Measurements from ENCODE around the gene SSR1. TPM values are rescaled to one million over a fixed set of nuclear protein-coding genes. Genes with fewer than 3 reads are reported as not detected.
A peak's percentile ranks its signal among the peaks of the same experiment; 100 is the strongest.
"Not testable (repeated sequence)": the region's sequence is repeated elsewhere in the genome, so short reads cannot be mapped to it uniquely, and the experiment has no call there.

The SSR1 gene
- total and polyA plus RNA-seq, 9 donors, result 62.7 to 110 (median 75.5) TPM

DNA sequence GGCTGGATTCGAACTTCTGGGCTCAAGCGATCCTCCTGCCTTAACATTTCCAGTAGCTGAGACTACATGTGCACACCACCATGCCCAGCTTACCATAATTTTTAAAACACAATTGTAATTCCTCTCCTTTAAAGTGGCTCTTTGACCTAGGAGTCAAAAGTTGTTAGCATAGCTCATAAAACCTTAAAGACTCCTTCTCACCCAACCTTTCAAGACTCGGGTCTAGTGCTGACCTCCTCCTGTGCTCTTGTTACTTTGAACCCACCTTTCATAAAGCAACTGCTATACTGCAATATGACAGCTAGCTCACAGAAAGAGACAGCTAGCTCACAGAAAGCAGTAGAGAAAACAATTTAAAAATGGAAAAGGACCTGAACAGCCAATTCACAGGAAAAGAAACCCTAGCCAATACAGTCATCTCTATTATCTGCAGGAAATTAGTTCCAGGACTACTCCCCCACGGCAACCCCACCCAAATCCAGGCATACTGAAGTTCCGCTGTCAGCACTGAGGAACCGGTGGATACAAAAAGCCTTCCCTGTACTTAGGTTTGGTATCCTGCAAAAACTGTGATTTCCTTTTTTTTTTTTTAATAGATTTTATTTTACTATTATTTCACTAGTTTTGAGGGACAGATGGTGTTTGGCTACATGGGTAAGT, 20.3 kb downstream of the SSR1 start:
- H3K27me3 ChIP-seq (ENCODE audit: control insufficient read depth, insufficient read depth, low read length), result no peaks in the 10 kb centered on the region
- H3K36me3 ChIP-seq (ENCODE audit: control insufficient read depth, insufficient read depth, low read length), result peaks cover 29% of the 10 kb centered on the region
- no peak for DNase-seq
- no peaks in the 10 kb centered on the region for H3K9me3 ChIP-seq (replicated peaks; ENCODE audit: control insufficient read depth, low read depth, low read length)
- no peaks in the 10 kb centered on the region for H3K4me1 ChIP-seq (ENCODE audit: control insufficient read depth, insufficient read depth, low read length)
- WGBS (ENCODE audit: insufficient coverage), result 100% methylated on average over 2 of the region's 6 CpGs
- H3K27ac ChIP-seq (ENCODE audit: low read length), result no peak overlapping the region
- no peak overlapping the region for H3K4me3 ChIP-seq (ENCODE audit: low read length)

GRCh38 chr6:7290079-7290478, 22.9 kb downstream of the SSR1 start:
- H3K36me3 ChIP-seq (ENCODE audit: control insufficient read depth, insufficient read depth, low read length), result peaks cover 27% of the 10 kb centered on the region
- no CpG with 5 or more reads among the region's 1 CpG for WGBS (ENCODE audit: insufficient coverage)

DNA sequence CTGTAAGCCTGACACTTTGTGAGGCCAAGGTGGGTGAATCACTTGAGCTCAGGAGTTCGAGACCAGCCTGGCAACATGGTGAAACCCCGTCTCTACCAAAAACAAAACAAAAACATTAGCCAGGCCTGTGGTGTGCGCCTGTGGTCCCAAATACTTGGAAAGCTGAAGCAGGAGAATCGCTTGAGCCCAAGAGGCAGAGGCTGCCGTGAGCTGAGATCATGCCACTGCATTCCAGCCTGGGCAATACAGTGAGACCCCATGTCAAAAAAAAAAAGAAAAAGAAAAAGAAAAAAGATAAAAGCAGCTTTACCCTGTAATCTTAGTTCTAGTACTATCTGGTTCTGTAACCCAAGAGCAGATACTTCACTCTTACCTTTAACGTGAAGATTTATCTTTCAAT, 27.6 kb downstream of the SSR1 start:
- no peaks in the 10 kb centered on the region for H3K27me3 ChIP-seq (ENCODE audit: control insufficient read depth, insufficient read depth, low read length)
- H3K9me3 ChIP-seq (replicated peaks; ENCODE audit: control insufficient read depth, low read depth, low read length), result no peaks in the 10 kb centered on the region
- DNase-seq, result no peak
- no peak overlapping the region for H3K4me3 ChIP-seq (ENCODE audit: low read length)
- no peak overlapping the region for H3K27ac ChIP-seq (ENCODE audit: low read length)
- 100% methylated on average over 2 of the region's 6 CpGs for WGBS (ENCODE audit: insufficient coverage)
- peaks cover 17% of the 10 kb centered on the region for H3K36me3 ChIP-seq (ENCODE audit: control insufficient read depth, insufficient read depth, low read length)
- H3K4me1 ChIP-seq (ENCODE audit: control insufficient read depth, insufficient read depth, low read length), result no peaks in the 10 kb centered on the region

More at GRCh38 chr6:7290079-7290478, 22.9 kb downstream of the SSR1 start:
- Histone ChIP-seq H3K27ac (ENCODE audit: low read length) (no peak overlapping the region), H3K4me1 (ENCODE audit: control insufficient read depth, insufficient read depth, low read length) (no peaks in the 10 kb centered on the region), H3K27me3 (ENCODE audit: control insufficient read depth, insufficient read depth, low read length) (no peaks in the 10 kb centered on the region), H3K4me3 (ENCODE audit: low read length) (no peak overlapping the region), H3K9me3 (replicated peaks; ENCODE audit: control insufficient read depth, low read depth, low read length) (no peaks in the 10 kb centered on the region)
- DNase-seq, result no peak

- Histone ChIP-seq H3K27me3 (ENCODE audit: control insufficient read depth, insufficient read depth, low read length) (no peaks in the 10 kb centered on the region), H3K36me3 (ENCODE audit: control insufficient read depth, insufficient read depth, low read length) (peaks cover 14% of the 10 kb centered on the region), H3K4me3 (ENCODE audit: low read length) (no peak overlapping the region), H3K4me1 (ENCODE audit: control insufficient read depth, insufficient read depth, low read length) (no peaks in the 10 kb centered on the region), H3K9me3 (replicated peaks; ENCODE audit: control insufficient read depth, low read depth, low read length) (no peaks in the 10 kb centered on the region), H3K27ac (ENCODE audit: low read length) (no peak overlapping the region)
- no peak for DNase-seq
- WGBS (ENCODE audit: insufficient coverage), result no CpG with 5 or more reads among the region's 2 CpGs
Measured at GRCh38 chr6:7283676-7284075, 29.3 kb downstream of the SSR1 start.

DNA sequence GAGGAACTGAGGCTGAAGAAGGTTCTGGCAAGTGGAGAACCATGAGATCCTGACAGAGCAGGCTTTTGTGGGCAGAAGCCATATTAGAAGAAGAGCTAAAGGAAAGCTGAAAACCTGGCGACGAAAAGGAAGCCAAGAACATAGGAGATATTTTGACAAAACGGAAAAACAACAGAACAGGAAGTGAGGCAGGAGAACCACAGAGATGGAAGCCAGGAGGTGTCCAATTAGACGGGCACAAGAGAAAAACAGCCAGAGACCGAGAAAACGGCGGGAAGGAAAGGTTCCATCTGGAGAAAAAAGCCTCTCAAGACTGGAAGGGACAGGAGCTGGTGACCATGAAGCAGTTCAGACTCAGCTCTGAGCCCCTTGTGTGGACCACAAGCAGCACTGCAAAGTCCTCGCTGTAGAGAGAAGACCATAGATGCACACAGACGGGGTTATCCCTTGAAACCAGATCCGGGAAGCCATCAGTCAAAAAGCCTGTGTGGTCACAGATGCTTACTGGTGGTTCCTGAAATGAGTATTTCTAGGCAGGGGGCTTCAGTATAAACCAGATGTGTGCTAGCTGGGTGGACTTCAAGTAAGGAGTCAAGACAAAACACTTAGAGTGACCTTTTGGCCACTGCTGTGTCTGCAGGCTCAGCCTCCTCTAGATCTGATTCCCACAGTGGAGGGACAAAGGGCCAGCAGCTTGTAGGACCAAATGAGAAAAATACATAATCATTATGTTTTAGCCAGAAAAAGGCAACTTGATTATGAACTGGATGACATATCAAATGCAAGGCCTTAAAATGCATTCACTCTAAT, 30.7 kb downstream of the SSR1 start:
- WGBS (ENCODE audit: insufficient coverage), result 83% methylated on average over 10 of the region's 10 CpGs
- Histone ChIP-seq H3K9me3 (replicated peaks; ENCODE audit: control insufficient read depth, low read depth, low read length) (no peaks in the 10 kb centered on the region), H3K27me3 (ENCODE audit: control insufficient read depth, insufficient read depth, low read length) (no peaks in the 10 kb centered on the region), H3K4me1 (ENCODE audit: control insufficient read depth, insufficient read depth, low read length) (no peaks in the 10 kb centered on the region), H3K4me3 (ENCODE audit: low read length) (no peak overlapping the region), H3K36me3 (ENCODE audit: control insufficient read depth, insufficient read depth, low read length) (peaks cover 14% of the 10 kb centered on the region), H3K27ac (ENCODE audit: low read length) (no peak overlapping the region)
- DNase-seq, result no peak

DNA sequence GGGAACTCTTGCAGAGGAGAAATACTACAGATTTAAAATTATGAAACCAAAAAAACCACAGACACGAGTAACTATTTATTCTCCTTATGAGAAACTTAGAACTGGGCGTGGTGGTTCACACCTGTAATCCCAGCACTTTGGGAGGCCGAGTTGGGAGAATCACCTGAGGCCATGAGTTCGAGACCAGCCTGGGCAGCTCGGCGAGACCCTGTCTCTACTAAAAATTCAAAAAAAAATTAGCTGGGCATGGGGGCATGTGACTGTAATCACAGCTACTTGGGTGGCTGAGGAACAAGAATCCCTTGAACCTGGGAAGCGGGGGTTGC, 36.8 kb downstream of the SSR1 start:
- Histone ChIP-seq H3K4me1 (ENCODE audit: control insufficient read depth, insufficient read depth, low read length) (peaks cover 2% of the 10 kb centered on the region), H3K4me3 (ENCODE audit: low read length) (no peak overlapping the region), H3K36me3 (ENCODE audit: control insufficient read depth, insufficient read depth, low read length) (no peaks in the 10 kb centered on the region), H3K9me3 (replicated peaks; ENCODE audit: control insufficient read depth, low read depth, low read length) (no peaks in the 10 kb centered on the region), H3K27me3 (ENCODE audit: control insufficient read depth, insufficient read depth, low read length) (no peaks in the 10 kb centered on the region), H3K27ac (ENCODE audit: low read length) (no peak overlapping the region)
- DNase-seq, result no peak
- 70% methylated on average over 6 of the region's 7 CpGs for WGBS (ENCODE audit: insufficient coverage)

DNA sequence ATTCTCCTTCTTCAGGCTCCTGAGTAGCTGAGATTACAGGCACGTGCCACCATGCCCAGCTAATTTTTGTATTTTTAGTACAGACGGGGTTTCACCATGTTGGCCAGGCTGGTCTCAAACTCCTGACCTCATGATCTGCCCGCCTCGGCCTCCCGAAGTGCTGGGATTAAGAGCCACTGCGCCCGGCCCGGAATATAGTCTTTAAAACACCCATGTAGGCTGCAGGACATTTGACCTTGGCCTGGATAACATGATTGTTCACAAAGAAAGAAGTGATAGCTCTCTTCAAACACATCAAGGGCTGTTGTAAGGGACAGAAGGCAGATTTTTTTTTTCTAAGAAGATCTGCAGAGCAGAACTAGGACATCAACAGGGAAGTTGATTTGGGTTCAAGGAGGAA, 38.5 kb downstream of the SSR1 start:
- not testable (repeated sequence) for H3K4me1 ChIP-seq (ENCODE audit: control insufficient read depth, insufficient read depth, low read length); DNase-seq; H3K36me3 ChIP-seq (ENCODE audit: control insufficient read depth, insufficient read depth, low read length); H3K9me3 ChIP-seq (replicated peaks; ENCODE audit: control insufficient read depth, low read depth, low read length); H3K4me3 ChIP-seq (ENCODE audit: low read length); H3K27ac ChIP-seq (ENCODE audit: low read length); H3K27me3 ChIP-seq (ENCODE audit: control insufficient read depth, insufficient read depth, low read length)
- 86% methylated on average over 4 of the region's 8 CpGs for WGBS (ENCODE audit: insufficient coverage)

DNA sequence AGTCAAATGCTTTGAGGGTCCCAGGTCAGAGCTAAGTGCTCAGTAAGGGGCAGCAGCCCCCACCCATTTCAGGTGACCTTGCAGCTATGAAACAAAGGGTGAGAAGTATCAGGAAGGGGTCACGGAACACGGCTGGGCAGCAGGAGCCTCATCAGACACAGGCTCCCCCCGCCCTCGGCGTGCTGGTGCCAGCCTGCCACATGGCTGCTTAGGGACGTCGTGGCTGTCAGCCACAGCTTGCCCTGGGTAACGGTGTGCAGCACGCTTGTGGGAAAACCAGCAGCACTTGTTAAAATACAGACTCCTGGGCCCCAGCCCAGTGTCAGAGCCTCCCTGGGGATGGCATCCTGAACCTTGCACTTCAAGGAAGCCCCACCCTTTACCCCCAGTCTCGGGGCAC, 39.3 kb downstream of the SSR1 start:
- DNase-seq, result no peak
- no peaks in the 10 kb centered on the region for H3K27me3 ChIP-seq (ENCODE audit: control insufficient read depth, insufficient read depth, low read length)
- H3K9me3 ChIP-seq (replicated peaks; ENCODE audit: control insufficient read depth, low read depth, low read length), result no peaks in the 10 kb centered on the region
- no peak overlapping the region for H3K4me3 ChIP-seq (ENCODE audit: low read length)
- H3K4me1 ChIP-seq (ENCODE audit: control insufficient read depth, insufficient read depth, low read length), result peaks cover 10% of the 10 kb centered on the region
- WGBS (ENCODE audit: insufficient coverage), result 84% methylated on average over 6 of the region's 10 CpGs
- H3K27ac ChIP-seq (ENCODE audit: low read length), result no peak overlapping the region
- no peaks in the 10 kb centered on the region for H3K36me3 ChIP-seq (ENCODE audit: control insufficient read depth, insufficient read depth, low read length)

DNA sequence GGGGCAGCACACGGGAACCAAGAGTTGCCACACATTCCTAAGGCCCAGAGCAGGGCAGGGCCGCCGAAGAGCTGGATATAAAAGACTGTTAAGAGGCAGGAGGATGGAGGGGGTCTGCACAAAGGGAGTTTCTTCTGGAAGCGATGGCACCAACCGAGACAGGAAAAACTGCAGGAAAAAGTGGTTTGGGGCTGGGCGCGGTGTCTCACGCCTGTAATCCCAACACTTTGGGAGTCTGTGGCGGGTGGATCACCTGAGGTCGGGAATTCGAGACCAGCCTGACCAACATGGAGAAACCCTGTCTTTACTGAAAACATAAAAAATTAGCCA, 41.8 kb downstream of the SSR1 start:
- Histone ChIP-seq H3K27ac (ENCODE audit: low read length) (no peak overlapping the region), H3K36me3 (ENCODE audit: control insufficient read depth, insufficient read depth, low read length) (no peaks in the 10 kb centered on the region), H3K27me3 (ENCODE audit: control insufficient read depth, insufficient read depth, low read length) (no peaks in the 10 kb centered on the region), H3K9me3 (replicated peaks; ENCODE audit: control insufficient read depth, low read depth, low read length) (peaks cover under 1% of the 10 kb centered on the region), H3K4me1 (ENCODE audit: control insufficient read depth, insufficient read depth, low read length) (peaks cover 21% of the 10 kb centered on the region), H3K4me3 (ENCODE audit: low read length) (no peak overlapping the region)
- WGBS (ENCODE audit: insufficient coverage), result 73% methylated on average over 8 of the region's 11 CpGs
- no peak for DNase-seq

GRCh38 chr6:7270320-7271204, 42.4 kb downstream of the SSR1 start:
- Histone ChIP-seq H3K9me3 (replicated peaks; ENCODE audit: control insufficient read depth, low read depth, low read length) (peaks cover 5% of the 10 kb centered on the region), H3K36me3 (ENCODE audit: control insufficient read depth, insufficient read depth, low read length) (no peaks in the 10 kb centered on the region), H3K4me1 (ENCODE audit: control insufficient read depth, insufficient read depth, low read length) (peaks cover 20% of the 10 kb centered on the region), H3K27ac (ENCODE audit: low read length) (no peak overlapping the region), H3K27me3 (ENCODE audit: control insufficient read depth, insufficient read depth, low read length) (no peaks in the 10 kb centered on the region), H3K4me3 (ENCODE audit: low read length) (no peak overlapping the region)
- peak; percentile 7 for DNase-seq
- 90% methylated on average over 7 of the region's 16 CpGs for WGBS (ENCODE audit: insufficient coverage)
